Measurements from ENCODE around the gene DMWD. TPM values are rescaled to one million over a fixed set of nuclear protein-coding genes. Genes with fewer than 3 reads are reported as not detected.

DMWD gene
- total and polyA plus RNA-seq, 2 of the 13 experiments (the other 11 are each of a cell fraction or from before 2014, with no cell fraction given) = 10.3 to 14.9 TPM

DNA sequence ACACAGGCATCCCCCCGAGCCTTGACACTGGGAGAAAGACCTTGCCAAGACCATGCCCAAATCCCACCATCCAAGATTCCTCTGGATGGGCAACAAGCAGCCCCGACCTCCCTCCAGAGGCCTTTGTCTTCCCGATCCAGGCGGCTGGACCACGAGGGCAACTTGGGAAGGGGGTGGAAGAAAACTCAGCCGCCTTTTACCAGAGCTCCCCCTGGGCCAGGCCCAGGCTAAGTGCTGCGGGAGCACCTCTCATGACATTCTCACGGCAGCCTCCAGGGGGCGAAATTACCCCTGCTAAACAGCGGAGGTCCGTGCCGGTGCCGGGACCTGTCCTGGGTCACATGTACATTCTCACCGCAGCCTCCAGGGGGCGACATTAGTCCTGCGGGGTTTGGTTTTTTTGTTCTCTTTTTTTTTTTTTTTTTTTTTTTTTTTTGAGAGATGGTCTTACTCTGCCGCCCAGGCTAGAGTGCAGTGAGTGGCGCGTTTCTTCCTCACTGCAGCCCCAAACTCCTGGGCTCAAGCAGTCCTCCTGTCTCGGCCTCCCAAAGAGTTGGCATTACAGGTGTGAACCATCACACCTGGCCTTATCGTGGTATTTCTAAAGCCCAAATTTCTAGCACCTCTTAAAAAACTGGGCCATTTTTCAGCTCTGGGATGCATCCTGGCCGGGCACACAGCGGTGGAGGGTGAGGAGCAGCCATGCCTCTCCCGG lies 24.5 kb upstream of the DMWD start (continued):
- TF ChIP-seq, protein P1, sequence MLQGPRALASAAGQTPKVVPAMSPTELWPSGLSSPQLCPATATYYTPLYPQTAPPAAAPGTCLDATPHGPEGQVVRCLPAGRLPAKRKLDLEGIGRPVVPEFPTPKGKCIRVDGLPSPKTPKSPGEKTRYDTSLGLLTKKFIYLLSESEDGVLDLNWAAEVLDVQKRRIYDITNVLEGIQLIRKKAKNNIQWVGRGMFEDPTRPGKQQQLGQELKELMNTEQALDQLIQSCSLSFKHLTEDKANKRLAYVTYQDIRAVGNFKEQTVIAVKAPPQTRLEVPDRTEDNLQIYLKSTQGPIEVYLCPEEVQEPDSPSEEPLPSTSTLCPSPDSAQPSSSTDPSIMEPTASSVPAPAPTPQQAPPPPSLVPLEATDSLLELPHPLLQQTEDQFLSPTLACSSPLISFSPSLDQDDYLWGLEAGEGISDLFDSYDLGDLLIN (CRISPR knock-in tag; IDR thresholded peaks at IDR 0.05; ENCODE audit: borderline replicate concordance) = no peak
- TF ChIP-seq, protein P2, sequence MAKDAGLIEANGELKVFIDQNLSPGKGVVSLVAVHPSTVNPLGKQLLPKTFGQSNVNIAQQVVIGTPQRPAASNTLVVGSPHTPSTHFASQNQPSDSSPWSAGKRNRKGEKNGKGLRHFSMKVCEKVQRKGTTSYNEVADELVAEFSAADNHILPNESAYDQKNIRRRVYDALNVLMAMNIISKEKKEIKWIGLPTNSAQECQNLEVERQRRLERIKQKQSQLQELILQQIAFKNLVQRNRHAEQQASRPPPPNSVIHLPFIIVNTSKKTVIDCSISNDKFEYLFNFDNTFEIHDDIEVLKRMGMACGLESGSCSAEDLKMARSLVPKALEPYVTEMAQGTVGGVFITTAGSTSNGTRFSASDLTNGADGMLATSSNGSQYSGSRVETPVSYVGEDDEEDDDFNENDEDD (CRISPR knock-in tag; IDR thresholded peaks at IDR 0.05; ENCODE audit: borderline replicate concordance) = no peak
- TF ChIP-seq, protein P3, sequence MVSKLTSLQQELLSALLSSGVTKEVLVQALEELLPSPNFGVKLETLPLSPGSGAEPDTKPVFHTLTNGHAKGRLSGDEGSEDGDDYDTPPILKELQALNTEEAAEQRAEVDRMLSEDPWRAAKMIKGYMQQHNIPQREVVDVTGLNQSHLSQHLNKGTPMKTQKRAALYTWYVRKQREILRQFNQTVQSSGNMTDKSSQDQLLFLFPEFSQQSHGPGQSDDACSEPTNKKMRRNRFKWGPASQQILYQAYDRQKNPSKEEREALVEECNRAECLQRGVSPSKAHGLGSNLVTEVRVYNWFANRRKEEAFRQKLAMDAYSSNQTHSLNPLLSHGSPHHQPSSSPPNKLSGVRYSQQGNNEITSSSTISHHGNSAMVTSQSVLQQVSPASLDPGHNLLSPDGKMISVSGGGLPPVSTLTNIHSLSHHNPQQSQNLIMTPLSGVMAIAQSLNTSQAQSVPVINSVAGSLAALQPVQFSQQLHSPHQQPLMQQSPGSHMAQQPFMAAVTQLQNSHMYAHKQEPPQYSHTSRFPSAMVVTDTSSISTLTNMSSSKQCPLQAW (CRISPR knock-in tag; IDR thresholded peaks at IDR 0.05) = 0 out of 2 replicates have a peak, but pooled peaks have one; percentile 48
- TF ChIP-seq ZFP36L2 (CRISPR knock-in tag; IDR thresholded peaks at IDR 0.05) (no peak), ZNF703 (CRISPR knock-in tag; IDR thresholded peaks at IDR 0.05; ENCODE audit: borderline replicate concordance) (no peak), BHLHE40 (IDR thresholded peaks at IDR 0.05; ENCODE audit: low read length) (peak; percentile 68), ISL2 (CRISPR knock-in tag; IDR thresholded peaks at IDR 0.05) (no peak; the same call in 1 of the 2 replicates), MYC (CRISPR knock-in tag; IDR thresholded peaks at IDR 0.05; ENCODE audit: borderline replicate concordance) (peak; percentile 52; the same call in 1 of the 2 replicates), AGO2 (optimal IDR thresholded peaks at IDR 0.05; ENCODE audit: low read depth, low read length) (no peak)
- TF ChIP-seq, protein P4, sequence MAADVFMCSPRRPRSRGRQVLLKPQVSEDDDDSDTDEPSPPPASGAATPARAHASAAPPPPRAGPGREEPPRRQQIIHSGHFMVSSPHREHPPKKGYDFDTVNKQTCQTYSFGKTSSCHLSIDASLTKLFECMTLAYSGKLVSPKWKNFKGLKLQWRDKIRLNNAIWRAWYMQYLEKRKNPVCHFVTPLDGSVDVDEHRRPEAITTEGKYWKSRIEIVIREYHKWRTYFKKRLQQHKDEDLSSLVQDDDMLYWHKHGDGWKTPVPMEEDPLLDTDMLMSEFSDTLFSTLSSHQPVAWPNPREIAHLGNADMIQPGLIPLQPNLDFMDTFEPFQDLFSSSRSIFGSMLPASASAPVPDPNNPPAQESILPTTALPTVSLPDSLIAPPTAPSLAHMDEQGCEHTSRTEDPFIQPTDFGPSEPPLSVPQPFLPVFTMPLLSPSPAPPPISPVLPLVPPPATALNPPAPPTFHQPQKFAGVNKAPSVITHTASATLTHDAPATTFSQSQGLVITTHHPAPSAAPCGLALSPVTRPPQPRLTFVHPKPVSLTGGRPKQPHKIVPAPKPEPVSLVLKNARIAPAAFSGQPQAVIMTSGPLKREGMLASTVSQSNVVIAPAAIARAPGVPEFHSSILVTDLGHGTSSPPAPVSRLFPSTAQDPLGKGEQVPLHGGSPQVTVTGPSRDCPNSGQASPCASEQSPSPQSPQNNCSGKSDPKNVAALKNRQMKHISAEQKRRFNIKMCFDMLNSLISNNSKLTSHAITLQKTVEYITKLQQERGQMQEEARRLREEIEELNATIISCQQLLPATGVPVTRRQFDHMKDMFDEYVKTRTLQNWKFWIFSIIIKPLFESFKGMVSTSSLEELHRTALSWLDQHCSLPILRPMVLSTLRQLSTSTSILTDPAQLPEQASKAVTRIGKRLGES (CRISPR knock-in tag; IDR thresholded peaks at IDR 0.05; ENCODE audit: borderline replicate concordance) = no peak
- TF ChIP-seq, protein P5, sequence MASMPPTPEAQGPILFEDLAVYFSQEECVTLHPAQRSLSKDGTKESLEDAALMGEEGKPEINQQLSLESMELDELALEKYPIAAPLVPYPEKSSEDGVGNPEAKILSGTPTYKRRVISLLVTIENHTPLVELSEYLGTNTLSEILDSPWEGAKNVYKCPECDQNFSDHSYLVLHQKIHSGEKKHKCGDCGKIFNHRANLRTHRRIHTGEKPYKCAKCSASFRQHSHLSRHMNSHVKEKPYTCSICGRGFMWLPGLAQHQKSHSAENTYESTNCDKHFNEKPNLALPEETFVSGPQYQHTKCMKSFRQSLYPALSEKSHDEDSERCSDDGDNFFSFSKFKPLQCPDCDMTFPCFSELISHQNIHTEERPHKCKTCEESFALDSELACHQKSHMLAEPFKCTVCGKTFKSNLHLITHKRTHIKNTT (CRISPR knock-in tag; IDR thresholded peaks at IDR 0.05) = no peak
- TF ChIP-seq, protein P6, sequence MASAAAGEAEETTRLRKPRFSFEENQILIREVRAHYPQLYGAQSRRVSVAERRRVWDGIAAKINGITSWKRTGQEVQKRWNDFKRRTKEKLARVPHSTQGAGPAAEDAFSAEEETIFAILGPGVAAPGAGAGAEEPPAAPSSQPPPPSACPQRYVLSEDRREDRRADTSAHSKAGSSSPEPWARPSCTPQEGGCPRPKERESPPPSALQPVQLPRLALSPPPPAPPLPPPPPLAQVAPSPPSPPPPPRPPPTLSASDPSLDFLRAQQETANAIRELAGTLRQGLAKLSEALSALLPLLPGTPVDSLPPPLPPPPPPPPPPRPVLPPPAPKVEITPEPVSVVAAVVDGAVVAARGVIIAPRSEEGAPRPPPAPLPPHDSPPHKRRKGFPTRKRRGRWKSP (CRISPR knock-in tag; IDR thresholded peaks at IDR 0.05) = no peak
- TF ChIP-seq, protein P7, sequence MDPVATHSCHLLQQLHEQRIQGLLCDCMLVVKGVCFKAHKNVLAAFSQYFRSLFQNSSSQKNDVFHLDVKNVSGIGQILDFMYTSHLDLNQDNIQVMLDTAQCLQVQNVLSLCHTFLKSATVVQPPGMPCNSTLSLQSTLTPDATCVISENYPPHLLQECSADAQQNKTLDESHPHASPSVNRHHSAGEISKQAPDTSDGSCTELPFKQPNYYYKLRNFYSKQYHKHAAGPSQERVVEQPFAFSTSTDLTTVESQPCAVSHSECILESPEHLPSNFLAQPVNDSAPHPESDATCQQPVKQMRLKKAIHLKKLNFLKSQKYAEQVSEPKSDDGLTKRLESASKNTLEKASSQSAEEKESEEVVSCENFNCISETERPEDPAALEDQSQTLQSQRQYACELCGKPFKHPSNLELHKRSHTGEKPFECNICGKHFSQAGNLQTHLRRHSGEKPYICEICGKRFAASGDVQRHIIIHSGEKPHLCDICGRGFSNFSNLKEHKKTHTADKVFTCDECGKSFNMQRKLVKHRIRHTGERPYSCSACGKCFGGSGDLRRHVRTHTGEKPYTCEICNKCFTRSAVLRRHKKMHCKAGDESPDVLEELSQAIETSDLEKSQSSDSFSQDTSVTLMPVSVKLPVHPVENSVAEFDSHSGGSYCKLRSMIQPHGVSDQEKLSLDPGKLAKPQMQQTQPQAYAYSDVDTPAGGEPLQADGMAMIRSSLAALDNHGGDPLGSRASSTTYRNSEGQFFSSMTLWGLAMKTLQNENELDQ (CRISPR knock-in tag; IDR thresholded peaks at IDR 0.05; ENCODE audit: borderline replicate concordance) = no peak
